Iris pigment epithelial cell (primary cell): ENCODE measurements around the gene NXPE3.

Experiments used
- DNase-seq: peaks from one replicate; pipeline ENCODE4 v3.0.0-alpha.2; 2011; ENCODE audit warnings: low read depth

The NXPE3 gene

GRCh38 chr3:101803173-101803782, 24.3 kb downstream of the NXPE3 start:
- peak; percentile 80 for DNase-seq

- no peak for DNase-seq
Measured at GRCh38 chr3:101803939-101804338, 24.9 kb downstream of the NXPE3 start.

GRCh38 chr3:101806491-101806890, 27.5 kb downstream of the NXPE3 start:
- no peak for DNase-seq

- no peak for DNase-seq
Measured at GRCh38 chr3:101807888-101808287, 28.9 kb downstream of the NXPE3 start.

GRCh38 chr3:101809178-101810021, 30.4 kb downstream of the NXPE3 start:
- DNase-seq, result peak; percentile 55

GRCh38 chr3:101810022-101810418, 31.0 kb downstream of the NXPE3 start:
- no peak for DNase-seq

GRCh38 chr3:101811875-101812274, 32.9 kb downstream of the NXPE3 start:
- DNase-seq, result no peak

GRCh38 chr3:101812895-101813294, 33.9 kb downstream of the NXPE3 start:
- no peak for DNase-seq

GRCh38 chr3:101813817-101814440, 34.9 kb downstream of the NXPE3 start:
- peak; percentile 39 for DNase-seq

- DNase-seq, result no peak
Measured at GRCh38 chr3:101814835-101815234, 35.8 kb downstream of the NXPE3 start.

- DNase-seq, result no peak
Measured at GRCh38 chr3:101816215-101817149, 37.5 kb downstream of the NXPE3 start.

GRCh38 chr3:101817992-101818391, 39.0 kb downstream of the NXPE3 start:
- DNase-seq, result no peak

- no peak for DNase-seq
Measured at GRCh38 chr3:101819649-101820206, 40.7 kb downstream of the NXPE3 start.

- no peak for DNase-seq
Measured at GRCh38 chr3:101821503-101821902, 42.5 kb downstream of the NXPE3 start.

- peak; percentile 59 for DNase-seq
Measured at GRCh38 chr3:101823525-101823924, 44.5 kb downstream of the NXPE3 start.

- DNase-seq, result no peak
Measured at GRCh38 chr3:101824702-101825101, 45.7 kb downstream of the NXPE3 start.

- peak; percentile 66 for DNase-seq
Measured at GRCh38 chr3:101825904-101826445, 47.0 kb downstream of the NXPE3 start.

GRCh38 chr3:101827211-101828174, 48.5 kb downstream of the NXPE3 start:
- peak; percentile 88 for DNase-seq

GRCh38 chr3:101828276-101828675, 49.3 kb downstream of the NXPE3 start:
- no peak for DNase-seq
